HG03439 (cell line): ENCODE data around the gene FMC1.
A peak's percentile ranks its signal among the peaks of the same experiment; 100 is the strongest.
"Not testable (repeated sequence)": the region's sequence is repeated elsewhere in the genome, so short reads cannot be mapped to it uniquely, and the experiment has no call there.

ENCODE experiments used
- ATAC-seq: cut with Tn5 transposase; IDR thresholded peaks from one replicate; pipeline ENCODE4 v1.9.1; 2021; ENCODE audit warnings: mild to moderate bottlenecking, moderate library complexity; ENCODE audit not compliant: unreplicated experiment

The FMC1 gene

GRCh38 chr7:139341058-139341775 lies at the start of gene FMC1:
Gene FMC1 (plus strand): TSS chr7:139341337. CDS start chr7:139341385, 48 bp downstream.
- ATAC-seq: peak; percentile 49

GRCh38 chr7:139292821-139293220 lies 48.3 kb upstream of the FMC1 start:
- no peak for ATAC-seq

GRCh38 chr7:139293534-139293933 lies 47.6 kb upstream of the FMC1 start:
- ATAC-seq: no peak

- no peak for ATAC-seq
Observed at GRCh38 chr7:139294241-139294640, 46.9 kb upstream of the FMC1 start.

GRCh38 chr7:139294951-139295575 lies 46.1 kb upstream of the FMC1 start:
- no peak for ATAC-seq

GRCh38 chr7:139297795-139298194 lies 43.3 kb upstream of the FMC1 start:
- no peak for ATAC-seq

GRCh38 chr7:139299296-139299695 lies 41.8 kb upstream of the FMC1 start:
- no peak for ATAC-seq

GRCh38 chr7:139300390-139300789 lies 40.7 kb upstream of the FMC1 start:
- no peak for ATAC-seq

GRCh38 chr7:139304517-139304916 lies 36.6 kb upstream of the FMC1 start:
- ATAC-seq: no peak

- ATAC-seq: no peak
Observed at GRCh38 chr7:139317939-139318505, 23.1 kb upstream of the FMC1 start.

- ATAC-seq: no peak
Observed at GRCh38 chr7:139321071-139321745, 19.9 kb upstream of the FMC1 start.

GRCh38 chr7:139324709-139325108 lies 16.4 kb upstream of the FMC1 start:
- not testable (repeated sequence) for ATAC-seq

- ATAC-seq: no peak
Observed at GRCh38 chr7:139328375-139328774, 12.8 kb upstream of the FMC1 start.

- no peak for ATAC-seq
Observed at GRCh38 chr7:139329119-139329518, 12.0 kb upstream of the FMC1 start.

GRCh38 chr7:139330333-139331030 lies 10.7 kb upstream of the FMC1 start:
- no peak for ATAC-seq

- ATAC-seq: no peak
Observed at GRCh38 chr7:139332697-139333359, 8.3 kb upstream of the FMC1 start.

GRCh38 chr7:139333443-139333842 lies 7.7 kb upstream of the FMC1 start:
- ATAC-seq: not testable (repeated sequence)

GRCh38 chr7:139334399-139335150 lies 6.6 kb upstream of the FMC1 start:
- ATAC-seq: no peak

- no peak for ATAC-seq
Observed at GRCh38 chr7:139339025-139339424, 2.1 kb upstream of the FMC1 start.

GRCh38 chr7:139339698-139340036 lies 1.5 kb upstream of the FMC1 start:
- no peak for ATAC-seq
